Epithelial cell of proximal tubule (primary cell): ENCODE data around the gene ATP6V0A1. TPM values are rescaled to one million over a fixed set of nuclear protein-coding genes. Genes with fewer than 3 reads are reported as not detected.

Experiments
- DNase-seq: peaks from one replicate; pipeline ENCODE4 v3.0.0-alpha.2; 2011; ENCODE audit warnings: low read depth
- H3K4me3 ChIP-seq: 2 replicates; pipeline ENCODE4 v1.5.1; 2011; ENCODE audit warnings: low read depth, mild to moderate bottlenecking, low read length
- total RNA-seq: library from RNA; depleted of rRNA; stranded (reverse); fragments of >200 nt; gene quantifications from 2 replicates; pipeline ENCODE4 v1.2.3, GENCODE V29; 2015
- TF ChIP-seq, protein P1 (sequence below): conservative IDR thresholded peaks from 2 replicates; pipeline ENCODE4 v1.5.1; 2012; ENCODE audit warnings: low read depth, mild to moderate bottlenecking, low read length

Gene ATP6V0A1
- total RNA-seq, 1 donor from 2014 or later, result 32.3 TPM

GRCh38 chr17:42424991-42425610, 33.6 kb upstream of the ATP6V0A1 start:
- TF ChIP-seq, protein P1, sequence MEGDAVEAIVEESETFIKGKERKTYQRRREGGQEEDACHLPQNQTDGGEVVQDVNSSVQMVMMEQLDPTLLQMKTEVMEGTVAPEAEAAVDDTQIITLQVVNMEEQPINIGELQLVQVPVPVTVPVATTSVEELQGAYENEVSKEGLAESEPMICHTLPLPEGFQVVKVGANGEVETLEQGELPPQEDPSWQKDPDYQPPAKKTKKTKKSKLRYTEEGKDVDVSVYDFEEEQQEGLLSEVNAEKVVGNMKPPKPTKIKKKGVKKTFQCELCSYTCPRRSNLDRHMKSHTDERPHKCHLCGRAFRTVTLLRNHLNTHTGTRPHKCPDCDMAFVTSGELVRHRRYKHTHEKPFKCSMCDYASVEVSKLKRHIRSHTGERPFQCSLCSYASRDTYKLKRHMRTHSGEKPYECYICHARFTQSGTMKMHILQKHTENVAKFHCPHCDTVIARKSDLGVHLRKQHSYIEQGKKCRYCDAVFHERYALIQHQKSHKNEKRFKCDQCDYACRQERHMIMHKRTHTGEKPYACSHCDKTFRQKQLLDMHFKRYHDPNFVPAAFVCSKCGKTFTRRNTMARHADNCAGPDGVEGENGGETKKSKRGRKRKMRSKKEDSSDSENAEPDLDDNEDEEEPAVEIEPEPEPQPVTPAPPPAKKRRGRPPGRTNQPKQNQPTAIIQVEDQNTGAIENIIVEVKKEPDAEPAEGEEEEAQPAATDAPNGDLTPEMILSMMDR, result no peak
- H3K4me3 ChIP-seq, result no peak overlapping the region
- DNase-seq, result no peak

DNA sequence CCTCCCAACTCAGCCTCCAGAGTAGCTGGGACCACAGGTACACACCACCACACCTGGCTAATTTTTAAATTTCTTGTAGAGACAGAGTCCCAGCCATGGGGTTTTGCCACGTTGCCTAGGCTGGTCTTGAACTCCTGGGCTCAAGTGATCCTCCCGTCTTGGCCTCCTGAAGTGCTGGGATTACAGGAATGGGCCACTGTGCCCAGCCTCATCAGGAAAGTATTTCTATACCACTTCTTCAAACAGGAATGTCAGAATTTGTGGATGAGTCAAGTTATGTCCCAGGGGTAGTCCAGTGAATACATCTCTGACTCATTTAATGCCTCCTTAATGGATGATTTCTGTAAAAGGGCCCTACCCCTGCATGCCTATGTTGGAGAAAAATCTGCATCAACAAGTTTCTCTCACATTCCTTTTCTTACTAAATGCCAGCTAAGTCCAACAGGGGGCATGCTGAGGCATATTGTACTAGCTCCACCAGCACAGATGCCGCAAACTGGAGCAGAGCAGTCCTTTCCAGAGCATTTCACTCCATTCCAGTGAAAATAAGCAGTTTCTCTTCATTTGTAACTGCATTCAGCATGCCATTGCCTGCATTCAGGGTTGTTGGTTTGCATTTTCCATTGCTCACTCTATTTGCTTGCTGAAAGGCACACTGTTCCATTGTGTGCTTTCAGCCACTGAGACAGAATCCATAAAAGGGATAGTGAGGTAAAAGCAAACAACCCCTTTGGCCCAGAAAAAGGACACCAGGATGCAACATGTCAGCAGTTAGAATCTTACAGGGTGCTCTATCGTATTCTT, 30.3 kb upstream of the ATP6V0A1 start:
- TF ChIP-seq, protein P1, result peak; percentile 82
- peak; percentile 82 for DNase-seq
- no peak overlapping the region for H3K4me3 ChIP-seq

- DNase-seq, result no peak
- no peak overlapping the region for H3K4me3 ChIP-seq
- TF ChIP-seq, protein P1, result no peak
Measured at GRCh38 chr17:42429726-42430447, 28.8 kb upstream of the ATP6V0A1 start.

DNA sequence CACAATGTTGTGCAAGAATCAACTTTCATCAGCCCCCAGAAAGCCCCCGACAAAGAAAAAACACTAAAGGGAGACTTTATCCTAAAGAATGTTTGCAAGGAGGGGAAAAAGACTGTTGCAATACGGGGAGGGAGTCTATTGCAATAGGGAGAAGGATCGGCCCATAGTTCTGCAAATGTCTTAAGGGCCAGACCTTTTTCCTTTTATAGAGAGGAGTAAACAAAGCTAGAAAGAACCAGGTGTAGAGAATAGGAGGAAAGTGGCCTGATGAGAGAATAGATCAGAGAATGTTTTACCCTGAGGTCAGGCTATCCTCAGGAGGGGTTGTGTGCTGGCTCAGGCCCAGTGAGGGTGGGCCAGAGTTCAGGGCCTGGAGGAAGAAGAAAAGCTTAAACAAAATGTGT, 26.9 kb upstream of the ATP6V0A1 start:
- no peak overlapping the region for H3K4me3 ChIP-seq
- no peak for DNase-seq
- TF ChIP-seq, protein P1, result no peak

GRCh38 chr17:42436391-42436790, 22.3 kb upstream of the ATP6V0A1 start:
- H3K4me3 ChIP-seq, result no peak overlapping the region
- TF ChIP-seq, protein P1, result no peak
- DNase-seq, result no peak

DNA sequence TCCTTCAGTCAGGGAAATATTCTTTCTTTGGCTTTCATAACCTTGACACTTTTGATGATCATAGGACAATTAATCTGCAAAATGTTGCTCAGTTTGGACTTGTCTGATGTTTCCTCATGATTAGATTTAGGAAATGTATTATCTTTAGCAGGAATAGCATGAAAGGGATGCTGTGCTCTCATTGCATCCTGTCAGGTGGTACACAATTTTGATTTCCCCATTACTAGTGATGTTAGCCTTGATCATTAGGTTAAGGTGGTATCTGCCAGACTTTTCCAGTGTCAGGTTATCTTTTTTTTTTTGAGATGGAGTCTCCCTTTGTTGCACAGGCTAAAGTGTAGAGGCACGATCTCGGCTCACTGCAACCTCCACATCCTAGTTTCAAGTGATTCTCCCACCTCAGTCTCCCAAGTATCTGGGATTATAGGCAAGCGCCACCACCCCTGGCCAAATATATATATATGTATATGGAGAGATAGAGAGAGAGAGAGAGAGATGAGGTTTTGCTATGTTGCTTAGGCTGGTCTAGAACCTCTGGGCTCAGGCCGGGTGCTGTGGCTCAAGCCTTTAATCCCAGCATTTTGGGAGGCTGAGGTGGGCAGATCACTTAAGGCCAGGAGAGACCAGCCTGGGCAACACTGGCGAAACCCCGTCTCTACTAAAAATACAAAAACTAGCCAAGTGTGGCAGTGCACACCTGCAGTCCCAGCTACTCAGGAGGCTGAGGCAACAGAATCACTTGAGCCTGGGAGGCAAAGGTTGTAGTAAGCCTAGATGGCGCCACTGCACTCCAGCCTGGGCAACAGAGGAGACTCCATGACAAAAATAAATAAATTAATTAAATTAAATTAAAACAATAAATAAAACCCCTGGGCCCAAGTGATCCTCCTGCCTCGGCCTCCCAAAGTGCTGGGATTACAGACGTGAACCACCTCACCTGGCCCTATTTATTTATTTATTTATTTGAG, 19.8 kb upstream of the ATP6V0A1 start:
- H3K4me3 ChIP-seq, result no peak overlapping the region
- DNase-seq, result no peak
- TF ChIP-seq, protein P1, result peak; percentile 67
